K562 (cell line): ENCODE data around the gene STK16.

Experiments used
- CEBPB ChIP-seq: fragments of 450-650 bp; IDR thresholded peaks from 2 replicates; pipeline ENCODE4 v1.6.1; 2016; ENCODE audit warnings: missing genetic modification characterization, missing compliant biosample characterization
- JUNB ChIP-seq: fragments of 450-650 bp; formaldehyde crosslinking; conservative IDR thresholded peaks from 2 replicates; pipeline ENCODE4 v1.4.0; 2020; ENCODE audit warnings: mild to moderate bottlenecking
- NRF1 ChIP-seq, 2 experiments: fragments of 450-650 bp; IDR thresholded peaks in 1 of 2; conservative IDR thresholded peaks in 1 of 2; 2 replicates each; pipeline ENCODE4 v1.6.1; 2014; ENCODE audit warnings: mild to moderate bottlenecking in 2 of 2
- POLR2AphosphoS5 ChIP-seq: IDR thresholded peaks from 2 replicates; pipeline ENCODE4 v1.6.1; 2011; ENCODE audit warnings: mild to moderate bottlenecking, low read depth, low read length, moderate library complexity; ENCODE audit not compliant: control insufficient read depth, insufficient read depth
- RFX5 ChIP-seq: IDR thresholded peaks from 2 replicates; pipeline ENCODE4 v1.6.1; 2011; ENCODE audit warnings: low read depth, mild to moderate bottlenecking, improper control_type of control experiment, low read length
- ZFP30 ChIP-seq: fragments of 250-450 bp; sonication (Bioruptor Pico); IDR thresholded peaks from 2 replicates; pipeline ENCODE4 v1.8.0; 2022; ENCODE audit warnings: moderate library complexity, mild to moderate bottlenecking, inconsistent platforms, borderline replicate concordance
- ZNF76 ChIP-seq: fragments of 250-450 bp; sonication (Bioruptor Pico); IDR thresholded peaks from 2 replicates; pipeline ENCODE4 v1.4.0; 2020; ENCODE audit warnings: mild to moderate bottlenecking, moderate library complexity, borderline replicate concordance
- TF ChIP-seq, protein P1 (sequence below), 3 experiments: IDR thresholded peaks in 2 of 3; conservative IDR thresholded peaks in 1 of 3; 2 replicates each; pipeline ENCODE4 v1.5.1; 2011 to 2012; ENCODE audit warnings: low read length in 3 of 3, mild to moderate bottlenecking in 3 of 3, control low read depth in 2 of 3, improper control_type of control experiment in 1 of 3, inconsistent platforms in 1 of 3, low read depth in 1 of 3, mixed read lengths in 1 of 3, moderate library complexity in 1 of 3; ENCODE audit not compliant: insufficient read depth in 2 of 3
- TF ChIP-seq, protein P2 (sequence below): IDR thresholded peaks from 3 replicates; pipeline ENCODE4 v1.6.1; 2011; ENCODE audit warnings: borderline replicate concordance, mild to moderate bottlenecking, moderate library complexity; ENCODE audit not compliant: insufficient read length; ENCODE audit errors: extremely low read depth

DNA sequence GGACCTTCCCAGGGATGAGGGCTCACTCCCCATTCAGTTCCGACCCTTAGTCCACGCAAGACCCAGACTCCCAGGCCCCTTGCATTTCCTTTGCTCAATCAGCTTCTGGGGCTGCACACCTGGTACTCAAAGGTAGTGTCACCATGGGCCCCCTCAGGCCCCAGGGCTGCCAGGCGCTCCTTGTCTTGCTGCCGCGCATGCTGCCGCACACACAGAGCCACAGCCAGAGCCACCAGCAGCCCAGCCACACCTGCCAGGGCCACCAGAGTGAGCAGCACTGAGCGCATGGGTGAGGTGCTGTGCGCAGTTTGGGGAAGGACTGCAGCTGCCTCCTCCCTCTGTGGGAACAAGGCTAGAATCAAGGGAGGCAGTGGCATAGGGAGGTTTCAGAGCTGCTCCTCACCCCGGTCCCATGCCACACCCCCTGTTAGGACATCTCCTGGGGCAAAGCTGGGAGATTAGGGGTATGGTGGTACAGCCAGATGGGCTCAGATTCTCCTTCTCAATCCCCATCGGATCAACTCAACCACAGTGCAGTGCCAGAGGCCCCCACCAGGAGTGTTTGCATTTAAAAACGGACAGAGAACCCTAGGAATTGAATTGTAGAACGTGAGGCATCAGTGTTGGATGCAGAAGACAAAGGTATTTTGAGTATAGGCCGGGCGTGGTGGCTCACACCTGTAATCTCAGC lies 52.6 kb downstream of the STK16 start:
- no peak for TF ChIP-seq JUNB (CRISPR knock-in tag)
- no peak for TF ChIP-seq RFX5
- TF ChIP-seq ZNF76: no peak
- TF ChIP-seq, protein P1, sequence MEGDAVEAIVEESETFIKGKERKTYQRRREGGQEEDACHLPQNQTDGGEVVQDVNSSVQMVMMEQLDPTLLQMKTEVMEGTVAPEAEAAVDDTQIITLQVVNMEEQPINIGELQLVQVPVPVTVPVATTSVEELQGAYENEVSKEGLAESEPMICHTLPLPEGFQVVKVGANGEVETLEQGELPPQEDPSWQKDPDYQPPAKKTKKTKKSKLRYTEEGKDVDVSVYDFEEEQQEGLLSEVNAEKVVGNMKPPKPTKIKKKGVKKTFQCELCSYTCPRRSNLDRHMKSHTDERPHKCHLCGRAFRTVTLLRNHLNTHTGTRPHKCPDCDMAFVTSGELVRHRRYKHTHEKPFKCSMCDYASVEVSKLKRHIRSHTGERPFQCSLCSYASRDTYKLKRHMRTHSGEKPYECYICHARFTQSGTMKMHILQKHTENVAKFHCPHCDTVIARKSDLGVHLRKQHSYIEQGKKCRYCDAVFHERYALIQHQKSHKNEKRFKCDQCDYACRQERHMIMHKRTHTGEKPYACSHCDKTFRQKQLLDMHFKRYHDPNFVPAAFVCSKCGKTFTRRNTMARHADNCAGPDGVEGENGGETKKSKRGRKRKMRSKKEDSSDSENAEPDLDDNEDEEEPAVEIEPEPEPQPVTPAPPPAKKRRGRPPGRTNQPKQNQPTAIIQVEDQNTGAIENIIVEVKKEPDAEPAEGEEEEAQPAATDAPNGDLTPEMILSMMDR (IDR thresholded peaks at IDR 0.05 in 2 of 3, conservative IDR thresholded peaks at IDR 0.05 in 1 of 3; ENCODE audit: insufficient read depth in 2 of 3, low read depth in 1 of 3, low read length in 3 of 3): no peak
- TF ChIP-seq ZFP30 (CRISPR knock-in tag): no peak
- TF ChIP-seq CEBPB (tag): no peak
- TF ChIP-seq, protein P2, sequence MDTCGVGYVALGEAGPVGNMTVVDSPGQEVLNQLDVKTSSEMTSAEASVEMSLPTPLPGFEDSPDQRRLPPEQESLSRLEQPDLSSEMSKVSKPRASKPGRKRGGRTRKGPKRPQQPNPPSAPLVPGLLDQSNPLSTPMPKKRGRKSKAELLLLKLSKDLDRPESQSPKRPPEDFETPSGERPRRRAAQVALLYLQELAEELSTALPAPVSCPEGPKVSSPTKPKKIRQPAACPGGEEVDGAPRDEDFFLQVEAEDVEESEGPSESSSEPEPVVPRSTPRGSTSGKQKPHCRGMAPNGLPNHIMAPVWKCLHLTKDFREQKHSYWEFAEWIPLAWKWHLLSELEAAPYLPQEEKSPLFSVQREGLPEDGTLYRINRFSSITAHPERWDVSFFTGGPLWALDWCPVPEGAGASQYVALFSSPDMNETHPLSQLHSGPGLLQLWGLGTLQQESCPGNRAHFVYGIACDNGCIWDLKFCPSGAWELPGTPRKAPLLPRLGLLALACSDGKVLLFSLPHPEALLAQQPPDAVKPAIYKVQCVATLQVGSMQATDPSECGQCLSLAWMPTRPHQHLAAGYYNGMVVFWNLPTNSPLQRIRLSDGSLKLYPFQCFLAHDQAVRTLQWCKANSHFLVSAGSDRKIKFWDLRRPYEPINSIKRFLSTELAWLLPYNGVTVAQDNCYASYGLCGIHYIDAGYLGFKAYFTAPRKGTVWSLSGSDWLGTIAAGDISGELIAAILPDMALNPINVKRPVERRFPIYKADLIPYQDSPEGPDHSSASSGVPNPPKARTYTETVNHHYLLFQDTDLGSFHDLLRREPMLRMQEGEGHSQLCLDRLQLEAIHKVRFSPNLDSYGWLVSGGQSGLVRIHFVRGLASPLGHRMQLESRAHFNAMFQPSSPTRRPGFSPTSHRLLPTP: no peak
- no peak for TF ChIP-seq POLR2AphosphoS5
- TF ChIP-seq NRF1 (conservative IDR thresholded peaks at IDR 0.05 in 1 of 2, IDR thresholded peaks at IDR 0.05 in 1 of 2): no peak
